ENCODE results near the gene KBTBD13.
A peak's percentile ranks its signal among the peaks of the same experiment; 100 is the strongest.

KBTBD13 gene

GRCh38 chr15:65052956-65053355, 23.6 kb upstream of the KBTBD13 start:
- DNase-seq: no peak

- DNase-seq: peak; percentile 8
Measured at GRCh38 chr15:65054333-65055200, 22.0 kb upstream of the KBTBD13 start.

- DNase-seq: no peak
Measured at GRCh38 chr15:65055201-65055870, 21.2 kb upstream of the KBTBD13 start.

GRCh38 chr15:65056106-65056505, 20.4 kb upstream of the KBTBD13 start:
- no peak for DNase-seq

- DNase-seq: no peak
Measured at GRCh38 chr15:65056868-65057548, 19.5 kb upstream of the KBTBD13 start.

GRCh38 chr15:65057549-65057940, 19.0 kb upstream of the KBTBD13 start:
- DNase-seq: no peak

- DNase-seq: no peak
Measured at GRCh38 chr15:65058394-65059368, 17.9 kb upstream of the KBTBD13 start.

- DNase-seq: no peak
Measured at GRCh38 chr15:65059369-65059750, 17.2 kb upstream of the KBTBD13 start.

GRCh38 chr15:65059931-65060596, 16.5 kb upstream of the KBTBD13 start:
- no peak for DNase-seq

GRCh38 chr15:65060641-65061397, 15.7 kb upstream of the KBTBD13 start:
- DNase-seq: no peak

GRCh38 chr15:65062061-65062460, 14.5 kb upstream of the KBTBD13 start:
- DNase-seq: no peak

GRCh38 chr15:65062726-65063125, 13.8 kb upstream of the KBTBD13 start:
- DNase-seq: no peak

GRCh38 chr15:65066001-65066634, 10.4 kb upstream of the KBTBD13 start:
- DNase-seq: no peak

- no peak for DNase-seq
Measured at GRCh38 chr15:65066635-65067316, 9.8 kb upstream of the KBTBD13 start.

- no peak for DNase-seq
Measured at GRCh38 chr15:65067317-65067644, 9.3 kb upstream of the KBTBD13 start.

GRCh38 chr15:65067645-65068402, 8.7 kb upstream of the KBTBD13 start, which contains the start of gene RASL12:
TSS of gene RASL12 (minus strand) at chr15:65067991. CDS start at chr15:65067835, 156 bp downstream.
- DNase-seq: no peak

GRCh38 chr15:65068403-65068788, 8.2 kb upstream of the KBTBD13 start:
- no peak for DNase-seq

- no peak for DNase-seq
Measured at GRCh38 chr15:65069179-65069578, 7.4 kb upstream of the KBTBD13 start.
